HG03097 (cell line): Measurements from ENCODE around the gene CYB561.

ENCODE experiments used
- ATAC-seq: cut with Tn5 transposase; IDR thresholded peaks from one replicate; pipeline ENCODE4 v1.9.1; 2021; ENCODE audit not compliant: unreplicated experiment, low FRiP score

CYB561 gene

DNA sequence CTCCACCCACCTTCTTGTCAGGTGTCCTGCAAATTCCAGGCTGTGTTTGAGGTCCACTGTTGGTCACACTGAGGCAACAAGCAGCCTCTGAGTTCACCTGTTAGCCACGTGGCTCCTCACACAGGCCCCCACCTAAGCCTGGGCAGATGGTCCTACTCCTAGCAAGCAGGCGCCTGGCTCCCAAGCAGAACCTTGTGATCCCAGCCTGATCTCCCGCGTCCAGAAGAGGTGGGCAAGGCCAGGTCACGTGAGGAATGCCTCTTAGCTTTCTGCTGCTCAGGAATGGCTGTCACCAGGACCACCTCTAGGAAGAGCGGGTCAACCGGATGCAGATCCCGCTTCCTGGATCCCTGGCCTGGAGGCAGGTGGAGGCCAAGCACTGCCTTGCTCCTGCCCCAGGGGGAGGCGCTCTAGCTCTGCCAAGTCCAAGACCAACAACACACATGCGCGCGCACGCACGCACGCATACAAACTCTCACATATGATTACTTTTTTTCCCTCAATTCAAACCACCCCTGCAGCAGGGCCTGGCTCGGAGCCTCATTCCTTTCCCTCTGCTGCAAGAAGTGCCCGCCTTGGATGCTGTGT, 9.5 kb downstream of the CYB561 start:
- no peak for ATAC-seq

DNA sequence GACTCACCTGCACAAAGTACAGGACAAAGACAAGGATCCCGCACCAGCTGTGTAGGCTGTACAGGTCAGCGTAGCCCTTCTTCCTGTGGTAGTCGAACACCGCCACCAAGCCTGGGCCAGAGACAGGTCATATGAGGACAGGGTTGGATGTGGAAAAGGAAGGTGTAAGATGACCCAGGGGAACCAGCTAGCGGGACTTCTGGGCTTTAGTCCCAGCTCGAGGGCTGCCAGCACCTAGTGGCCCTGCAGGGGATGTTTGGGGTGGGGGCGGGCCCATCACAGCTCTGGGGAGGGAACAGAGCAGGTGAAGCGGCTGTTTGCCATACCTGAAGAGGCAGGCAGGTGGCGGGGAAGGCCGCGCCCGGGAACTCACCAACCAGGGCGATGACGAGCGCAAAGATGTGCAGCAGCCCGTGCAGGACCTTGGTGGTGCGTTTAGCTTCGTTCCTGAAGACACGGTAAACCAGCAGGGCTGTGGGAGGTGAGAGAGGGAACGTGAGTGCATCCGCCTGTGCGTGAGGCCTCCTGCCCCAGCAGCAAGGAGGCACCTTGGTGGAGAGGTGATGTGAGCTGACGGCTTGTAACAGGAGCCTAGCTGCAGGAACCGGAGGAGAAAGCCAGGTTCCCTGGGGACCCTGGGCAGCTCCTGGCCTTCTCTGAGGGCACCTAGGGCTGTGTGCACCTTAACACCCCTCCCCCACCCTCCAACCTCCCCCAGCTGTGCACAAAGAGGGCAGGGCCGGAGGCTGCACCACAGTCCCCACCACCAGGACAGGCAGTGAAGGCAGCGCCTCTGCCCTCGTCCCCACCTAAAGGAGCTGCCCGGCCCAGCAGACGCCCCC, 10.2 kb downstream of the CYB561 start:
- ATAC-seq: no peak

DNA sequence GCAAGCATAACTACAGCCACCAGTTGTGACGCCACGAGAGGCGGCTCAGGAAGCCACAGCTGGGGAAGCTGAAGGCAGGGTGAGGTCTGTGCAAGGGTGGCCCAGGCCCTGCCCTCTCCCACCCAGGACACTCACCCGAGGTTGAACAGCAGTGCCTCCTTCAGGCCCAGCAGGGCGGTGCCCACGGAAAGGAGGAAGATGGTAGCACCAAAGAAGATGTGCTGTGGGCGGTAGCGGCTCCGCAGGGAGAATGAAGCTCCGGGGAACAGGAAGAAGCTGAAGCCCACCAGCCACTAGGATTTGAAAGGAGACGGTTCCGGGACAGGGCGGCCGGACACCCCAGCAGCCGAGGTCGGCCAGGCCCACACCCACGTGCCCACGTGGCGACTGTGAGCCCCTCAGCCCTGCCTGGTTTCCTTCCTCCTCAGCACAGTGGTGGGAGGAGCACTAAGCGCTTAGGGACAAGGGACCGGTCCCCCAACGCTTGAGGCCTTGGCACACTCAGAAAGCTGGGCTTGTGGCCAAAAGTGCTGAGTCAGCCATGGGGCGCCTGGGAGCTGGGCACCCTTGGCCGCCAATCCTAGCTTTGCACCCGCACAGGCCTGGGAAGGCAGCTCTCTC, 11.0 kb downstream of the CYB561 start:
- no peak for ATAC-seq

DNA sequence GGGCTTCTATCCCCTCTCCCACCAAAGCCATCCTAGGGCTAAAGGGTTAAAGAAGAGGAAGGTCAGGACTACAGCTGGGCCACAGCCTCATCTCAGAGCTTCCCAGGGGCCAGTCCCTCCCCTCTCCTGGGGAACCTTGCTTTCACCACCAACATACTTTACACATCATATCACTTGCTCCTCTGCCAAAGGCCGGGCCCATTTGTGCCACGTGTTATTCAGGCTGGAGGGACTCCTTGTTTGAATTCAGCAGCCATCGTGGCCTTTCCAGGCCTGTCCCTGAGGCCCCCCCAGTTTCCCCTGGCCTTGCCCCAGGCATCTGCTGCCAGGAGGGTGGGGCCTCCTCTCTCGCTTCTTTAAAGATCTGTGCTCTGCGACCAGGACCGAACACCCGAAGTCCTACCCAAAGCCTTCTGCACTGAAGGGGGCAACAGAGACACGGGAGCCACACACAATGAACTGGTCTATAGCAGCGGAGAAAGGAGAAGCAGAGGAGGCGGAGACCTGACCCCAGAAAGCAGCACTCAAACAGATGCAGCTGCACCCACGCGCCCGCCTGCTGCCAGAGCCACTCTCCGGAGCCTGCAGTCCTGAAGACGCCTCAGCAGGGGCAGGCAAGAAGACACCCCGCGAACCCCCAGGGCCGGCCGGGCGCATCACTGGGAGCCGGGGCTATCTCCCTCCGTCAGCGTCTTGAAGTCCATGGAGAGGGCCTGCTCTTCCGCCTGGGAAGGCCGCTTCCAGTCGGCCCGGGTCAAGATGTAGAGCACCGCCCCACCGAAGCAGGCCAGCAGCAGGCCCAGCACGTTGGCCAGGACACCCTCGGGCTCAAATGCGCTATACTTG, 12.1 kb downstream of the CYB561 start:
- no peak for ATAC-seq

DNA sequence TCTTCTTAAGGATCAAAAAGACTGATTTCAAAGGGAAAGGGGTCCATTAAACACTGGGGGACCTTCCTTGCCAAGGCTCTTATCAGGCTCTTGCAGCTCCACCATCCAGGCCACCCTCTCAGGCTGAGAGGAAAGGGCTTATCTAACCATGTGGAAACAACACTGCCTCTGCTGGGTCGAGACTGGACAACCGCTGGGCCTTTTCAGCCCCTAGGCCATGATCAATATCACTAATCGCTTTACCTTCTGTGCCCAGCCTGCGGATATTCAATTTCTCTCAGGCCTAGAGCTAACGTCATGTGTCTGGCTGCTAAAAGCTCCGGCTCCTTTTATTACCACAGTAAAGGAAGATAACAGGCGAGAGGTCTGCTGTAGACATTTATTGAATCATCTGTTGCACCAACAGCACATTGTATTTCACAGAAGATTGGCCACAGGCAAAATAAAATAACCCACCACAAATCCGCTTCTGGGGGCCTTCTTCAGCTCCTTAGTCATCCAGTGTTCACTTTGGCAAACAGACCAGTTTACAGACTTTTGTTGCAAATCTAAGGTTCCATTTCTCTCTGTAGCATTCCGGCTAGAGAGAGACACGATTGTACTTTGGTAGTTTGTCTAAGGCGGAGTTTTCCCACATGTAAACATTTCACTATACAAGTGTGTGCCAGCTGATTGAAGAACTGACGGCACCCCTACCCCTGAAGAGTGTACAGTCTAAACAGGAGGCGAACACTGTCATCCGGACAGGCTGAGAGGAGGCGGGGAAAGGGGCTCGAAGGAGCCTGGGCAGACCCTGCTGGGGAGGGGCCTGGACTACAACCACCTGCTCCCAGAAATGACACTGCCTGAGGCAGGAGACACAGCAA, 13.9 kb downstream of the CYB561 start:
- no peak for ATAC-seq

DNA sequence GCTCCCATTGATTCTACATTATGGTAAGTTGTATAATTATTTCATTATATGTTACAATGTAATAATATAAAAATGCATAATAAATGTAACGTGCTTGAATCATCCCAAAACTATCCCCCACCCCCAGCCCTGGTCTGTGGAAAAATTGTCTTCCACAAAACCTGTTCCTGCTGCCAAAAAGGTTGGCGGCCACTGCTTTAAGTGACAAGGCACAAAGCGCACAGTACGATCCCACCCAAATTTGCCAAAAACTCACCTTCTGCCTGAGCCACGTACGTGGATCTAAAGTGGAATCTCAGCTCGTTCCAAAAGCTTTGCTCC, 14.5 kb downstream of the CYB561 start:
- ATAC-seq: no peak

DNA sequence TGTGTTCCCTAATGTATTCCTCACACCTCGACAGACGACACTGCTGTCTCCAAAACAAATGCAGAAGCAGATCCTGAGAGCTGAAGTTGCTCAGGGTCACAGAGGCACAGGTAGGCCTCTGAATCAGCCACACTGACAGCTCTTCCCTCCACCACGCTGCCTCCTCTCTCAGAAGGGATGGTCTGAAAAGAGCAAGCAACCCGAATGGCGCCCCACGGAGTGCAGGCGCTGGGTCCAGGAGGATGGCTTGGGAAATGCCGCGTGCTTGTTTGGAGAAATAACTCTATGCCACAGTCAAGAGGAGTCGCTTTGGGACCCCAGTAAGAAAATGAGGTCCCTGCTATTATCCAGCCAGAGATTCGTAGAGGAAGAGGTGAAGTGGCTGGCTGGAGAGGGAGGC, 15.9 kb downstream of the CYB561 start:
- no peak for ATAC-seq

DNA sequence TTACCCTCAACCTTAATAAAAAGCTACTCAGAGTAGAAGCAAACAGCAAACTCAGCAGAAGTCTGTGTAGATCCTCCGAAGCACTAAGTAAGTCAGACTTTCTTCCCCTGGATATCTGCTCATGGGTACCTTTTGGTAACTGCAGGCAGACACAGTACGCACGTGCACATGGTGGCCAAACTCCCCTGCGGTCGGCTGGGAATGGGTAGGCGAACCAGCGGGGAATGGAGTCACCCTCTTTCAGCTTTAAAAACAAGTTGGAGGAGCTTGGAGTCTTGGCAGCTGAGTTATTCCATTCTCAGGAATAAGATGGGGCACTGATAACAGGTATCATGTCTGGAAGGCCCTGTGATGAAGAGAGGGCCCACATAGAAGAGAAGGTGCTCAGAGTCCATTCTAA, 16.3 kb downstream of the CYB561 start:
- ATAC-seq: no peak

DNA sequence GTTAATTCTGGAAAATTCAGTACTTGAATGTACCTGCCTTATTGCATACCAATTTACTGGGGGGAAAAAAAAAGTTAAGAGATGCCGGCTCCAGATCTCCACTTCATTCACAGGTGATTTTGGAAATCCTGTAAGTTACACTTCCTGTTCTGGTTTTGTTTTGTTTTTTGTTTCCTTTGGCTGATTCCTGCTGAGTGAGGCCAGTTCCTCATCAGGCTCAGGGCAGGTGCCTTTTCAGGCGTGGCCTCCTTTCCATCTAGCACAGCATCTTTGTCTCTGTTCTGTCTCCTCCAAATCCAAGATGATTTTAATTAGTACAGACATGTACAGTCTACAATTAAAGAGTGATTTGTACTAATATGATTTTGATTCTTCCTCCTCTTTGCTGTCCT, 19.2 kb downstream of the CYB561 start:
- no peak for ATAC-seq

DNA sequence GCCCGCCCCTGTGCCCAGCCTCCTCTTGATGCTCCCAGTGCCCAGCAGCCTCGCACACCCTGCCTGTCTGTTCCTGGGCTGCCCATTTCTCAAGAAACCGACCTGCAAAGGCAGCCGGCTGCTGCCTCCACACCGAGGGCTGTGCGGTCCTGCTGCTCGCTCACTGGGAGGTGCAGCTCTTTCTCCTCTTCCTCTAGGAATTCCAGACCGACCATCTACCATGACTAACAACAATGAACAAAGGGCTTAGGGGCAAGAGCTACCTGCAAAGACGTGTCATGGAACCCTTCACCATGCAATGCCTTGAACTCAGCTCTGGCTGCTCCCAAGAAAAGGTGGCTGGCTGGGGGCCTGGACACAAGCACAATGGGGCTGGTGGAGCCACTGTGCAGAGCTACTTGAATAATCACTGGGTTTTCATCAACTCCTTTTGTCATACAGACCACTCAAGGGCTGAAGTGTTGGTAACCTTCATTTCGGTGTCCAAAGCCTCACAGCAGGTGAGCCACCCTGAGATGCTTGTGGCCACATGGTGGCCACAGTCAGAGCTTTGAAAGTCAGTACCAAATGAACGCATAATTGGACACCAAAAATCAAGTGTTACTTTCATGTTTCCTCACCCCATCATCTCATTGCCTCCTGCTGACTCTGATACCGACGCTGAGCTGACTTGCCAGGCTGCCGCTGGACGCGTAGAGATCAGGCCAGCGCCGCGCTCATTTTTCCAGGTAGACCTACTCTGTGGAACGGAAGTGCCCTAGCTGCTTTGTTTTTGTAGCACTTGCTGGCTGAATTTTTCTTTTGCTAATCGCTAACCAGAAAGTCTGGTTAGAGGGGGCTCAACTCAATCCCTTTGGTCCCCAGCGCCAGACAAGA, 19.8 kb downstream of the CYB561 start:
- no peak for ATAC-seq

DNA sequence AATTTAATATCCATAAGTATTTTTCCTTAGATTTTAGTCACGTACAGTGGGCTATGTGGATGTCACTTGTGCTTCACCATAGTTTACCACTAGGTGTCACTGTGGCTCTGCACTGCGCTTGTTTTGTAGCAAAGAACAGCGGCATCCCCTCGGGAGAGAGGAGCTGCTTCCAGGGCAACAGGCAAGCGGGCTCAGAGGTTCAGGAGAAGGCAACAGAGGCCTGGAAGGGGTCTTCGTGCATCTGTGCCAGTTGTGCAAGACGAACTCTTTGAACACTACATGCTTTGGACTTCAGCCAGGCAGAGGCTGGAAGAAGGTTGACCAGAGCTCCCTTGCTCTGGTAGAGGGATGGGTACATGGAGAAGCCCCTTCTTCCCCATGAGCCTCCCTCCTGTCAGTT, 20.6 kb downstream of the CYB561 start:
- no peak for ATAC-seq

DNA sequence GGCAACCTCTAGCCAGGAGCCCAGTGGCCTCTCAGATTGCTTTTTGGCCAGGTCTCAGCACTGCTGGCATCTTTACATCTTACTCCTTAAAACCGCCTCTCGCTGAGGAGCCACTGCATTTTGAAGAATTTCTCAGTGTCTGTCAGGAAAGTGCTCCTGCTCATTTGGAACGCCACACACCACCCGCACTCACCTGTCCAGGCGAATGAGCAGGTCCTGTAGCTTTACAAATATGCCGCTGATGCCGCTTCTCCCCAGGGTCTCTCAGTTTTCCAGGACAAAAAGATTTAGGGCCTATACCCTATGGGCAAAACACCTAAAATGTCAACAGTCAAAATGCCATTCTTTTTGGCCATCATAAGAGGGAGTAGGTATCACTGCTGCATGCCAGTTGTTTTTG, 22.1 kb downstream of the CYB561 start:
- no peak for ATAC-seq

DNA sequence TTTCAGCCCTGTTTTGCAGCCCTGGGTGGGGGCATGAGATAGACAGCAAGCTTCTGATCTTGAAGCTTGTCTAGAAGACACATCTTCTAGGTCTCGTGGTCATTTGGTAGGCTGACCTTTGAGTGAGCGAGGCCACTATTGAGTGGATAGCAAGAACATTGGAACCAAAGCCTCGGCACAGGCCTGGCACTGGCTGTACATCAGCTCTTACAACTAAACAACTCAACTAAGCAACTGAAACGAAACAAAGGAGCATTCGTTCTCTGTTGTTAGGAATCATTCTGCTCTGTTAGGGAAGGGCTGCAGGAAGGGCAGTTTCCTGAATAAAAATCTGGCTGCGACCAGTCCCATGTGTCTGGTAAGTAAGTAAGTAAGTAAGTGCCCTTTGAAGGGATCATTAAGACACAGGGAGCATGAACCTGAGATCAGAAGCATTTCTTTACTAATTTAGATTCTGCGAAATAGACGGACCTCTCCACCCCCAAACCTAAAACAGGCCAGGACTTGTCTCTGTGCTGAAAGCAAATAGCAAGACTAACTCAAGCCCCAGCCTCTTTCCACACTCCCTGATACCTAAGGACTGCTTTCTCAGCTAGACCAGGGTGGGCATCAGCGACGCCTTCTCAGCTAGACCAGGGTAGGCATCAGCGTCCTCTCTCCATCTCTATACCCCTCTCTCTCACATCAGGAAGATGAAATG, 22.7 kb downstream of the CYB561 start:
- no peak for ATAC-seq

DNA sequence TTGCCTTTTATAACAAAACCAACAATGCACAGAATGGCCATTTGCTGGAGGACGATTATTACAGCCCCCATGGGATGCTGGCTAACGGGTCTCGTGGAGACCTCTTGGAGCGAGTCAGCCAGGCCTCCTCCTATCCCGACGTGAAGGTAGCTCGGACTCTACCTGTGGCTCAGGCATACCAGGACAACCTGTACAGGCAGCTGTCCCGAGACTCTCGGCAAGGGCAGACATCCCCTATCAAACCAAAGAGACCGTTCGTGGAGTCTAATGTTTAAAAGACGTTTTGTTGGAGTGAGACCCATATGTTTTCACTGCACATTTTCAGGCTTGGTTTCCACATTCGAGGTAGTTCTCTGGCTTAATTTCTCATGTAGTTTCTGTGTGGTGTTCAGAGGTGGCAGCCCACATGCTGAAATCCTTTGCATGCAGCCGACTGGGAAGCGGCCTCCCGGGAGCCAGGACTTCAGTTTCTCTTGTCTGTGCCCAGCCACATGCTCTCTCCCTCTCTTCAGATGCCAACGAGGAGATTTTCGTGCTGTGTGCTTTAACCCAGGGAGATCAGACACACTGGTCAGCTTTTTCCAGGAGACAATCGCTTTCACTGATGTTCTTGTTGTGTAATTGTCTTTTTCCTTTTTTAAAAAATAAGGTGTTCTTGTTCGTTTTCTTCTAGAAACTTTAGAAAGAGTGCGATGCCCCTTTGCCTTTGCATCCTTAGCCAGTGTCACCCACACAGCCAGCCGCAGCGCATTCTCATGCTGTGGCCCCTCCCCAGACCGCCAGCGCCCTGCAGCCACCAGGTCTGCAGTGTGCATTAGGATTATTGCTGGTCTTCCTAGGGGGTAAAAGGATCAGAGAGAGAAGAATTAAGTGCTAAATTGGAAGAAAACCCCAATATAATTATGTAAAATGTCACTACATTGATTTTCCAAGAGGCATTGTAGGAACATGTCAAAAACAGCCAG, 24.1 kb downstream of the CYB561 start:
- no peak for ATAC-seq

DNA sequence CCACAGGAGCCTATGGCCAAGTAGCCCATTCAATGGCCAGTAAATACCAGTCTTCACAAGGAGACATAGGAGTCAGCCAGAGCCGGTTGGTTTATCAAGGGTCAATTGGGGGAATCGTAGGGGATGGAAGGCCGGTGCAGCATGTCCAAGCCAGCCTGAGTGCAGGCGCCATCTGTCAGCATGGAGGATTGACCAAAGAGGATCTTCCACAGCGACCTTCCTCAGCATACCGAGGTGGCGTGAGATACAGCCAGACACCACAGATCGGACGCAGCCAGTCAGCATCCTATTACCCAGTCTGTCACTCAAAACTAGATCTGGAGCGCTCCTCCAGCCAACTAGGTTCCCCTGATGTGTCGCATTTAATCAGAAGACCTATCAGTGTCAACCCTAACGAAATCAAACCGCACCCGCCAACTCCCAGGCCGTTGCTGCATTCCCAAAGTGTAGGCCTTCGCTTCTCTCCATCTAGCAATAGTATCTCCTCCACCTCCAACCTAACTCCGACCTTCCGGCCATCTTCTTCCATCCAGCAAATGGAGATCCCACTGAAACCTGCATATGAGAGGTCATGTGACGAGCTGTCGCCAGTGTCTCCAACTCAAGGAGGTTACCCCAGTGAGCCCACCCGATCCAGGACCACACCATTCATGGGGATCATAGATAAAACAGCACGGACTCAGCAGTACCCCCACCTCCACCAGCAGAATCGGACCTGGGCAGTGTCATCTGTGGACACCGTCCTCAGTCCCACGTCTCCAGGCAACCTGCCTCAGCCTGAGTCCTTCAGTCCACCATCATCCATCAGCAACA, 25.0 kb downstream of the CYB561 start:
- ATAC-seq: no peak

DNA sequence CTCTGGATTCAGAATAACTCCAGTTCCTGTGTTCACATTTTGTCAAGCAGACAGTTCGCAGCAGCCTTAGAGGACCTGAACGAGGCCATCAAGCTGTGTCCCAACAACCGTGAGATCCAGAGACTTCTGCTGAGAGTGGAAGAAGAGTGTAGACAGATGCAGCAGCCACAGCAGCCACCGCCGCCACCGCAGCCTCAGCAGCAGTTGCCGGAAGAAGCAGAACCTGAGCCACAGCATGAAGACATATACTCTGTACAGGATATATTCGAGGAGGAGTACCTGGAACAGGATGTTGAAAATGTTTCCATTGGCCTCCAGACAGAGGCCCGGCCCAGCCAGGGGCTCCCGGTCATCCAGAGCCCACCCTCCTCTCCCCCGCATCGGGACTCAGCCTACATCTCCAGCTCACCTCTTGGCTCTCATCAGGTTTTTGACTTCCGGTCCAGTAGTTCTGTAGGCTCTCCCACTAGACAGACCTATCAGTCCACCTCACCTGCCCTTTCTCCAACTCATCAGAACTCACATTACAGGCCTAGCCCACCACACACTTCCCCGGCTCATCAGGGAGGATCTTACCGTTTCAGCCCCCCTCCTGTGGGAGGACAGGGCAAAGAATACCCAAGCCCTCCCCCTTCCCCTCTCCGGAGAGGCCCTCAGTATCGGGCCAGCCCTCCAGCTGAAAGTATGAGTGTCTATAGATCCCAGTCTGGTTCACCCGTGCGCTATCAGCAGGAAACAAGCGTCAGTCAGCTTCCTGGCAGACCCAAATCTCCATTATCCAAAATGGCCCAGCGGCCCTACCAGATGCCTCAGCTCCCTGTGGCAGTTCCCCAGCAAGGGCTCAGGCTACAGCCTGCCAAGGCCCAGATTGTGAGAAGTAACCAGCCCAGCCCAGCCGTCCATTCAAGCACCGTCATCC, 25.9 kb downstream of the CYB561 start:
- ATAC-seq: no peak
